ENCODE measurements around the gene PCDHB1. TPM values are rescaled to one million over a fixed set of nuclear protein-coding genes. Genes with fewer than 3 reads are reported as not detected.

PCDHB1 gene
- total and polyA plus RNA-seq, 2 of the 8 experiments (the other 6 are each of a cell fraction or from before 2014, with no cell fraction given) = 0.03 to 0.04 TPM

DNA sequence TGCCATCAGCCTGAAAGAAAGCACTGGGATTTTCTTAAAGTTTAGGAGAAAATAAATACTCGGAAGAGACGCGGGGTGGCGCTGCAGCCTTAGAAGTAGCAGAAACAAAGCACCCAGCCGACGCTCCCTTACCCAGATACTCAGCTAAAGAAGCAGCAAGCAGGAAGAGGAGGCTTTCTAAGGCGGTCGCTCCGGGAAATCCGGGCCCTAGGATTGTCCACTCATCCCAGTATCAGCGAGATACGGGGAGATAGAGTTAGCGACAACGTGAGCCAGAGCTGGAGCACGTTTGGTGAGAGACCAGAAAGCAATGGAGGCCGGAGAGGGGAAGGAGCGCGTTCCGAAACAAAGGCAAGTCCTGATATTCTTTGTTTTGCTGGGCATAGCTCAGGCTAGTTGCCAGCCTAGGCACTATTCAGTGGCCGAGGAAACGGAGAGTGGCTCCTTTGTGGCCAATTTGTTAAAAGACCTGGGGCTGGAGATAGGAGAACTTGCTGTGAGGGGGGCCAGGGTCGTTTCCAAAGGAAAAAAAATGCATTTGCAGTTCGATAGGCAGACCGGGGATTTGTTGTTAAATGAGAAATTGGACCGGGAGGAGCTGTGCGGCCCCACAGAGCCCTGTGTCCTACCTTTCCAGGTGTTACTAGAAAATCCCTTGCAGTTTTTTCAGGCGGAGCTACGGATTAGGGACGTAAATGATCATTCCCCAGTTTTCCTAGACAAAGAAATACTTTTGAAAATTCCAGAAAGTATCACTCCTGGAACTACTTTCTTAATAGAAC lies 43.5 kb downstream of the PCDHB1 start, which contains the start of gene PCDHB2 (continued):
- peak; percentile 88 for TF ChIP-seq POLR2AphosphoS5 (IDR thresholded peaks at IDR 0.05; ENCODE audit: low read depth, low read length)
- peak; percentile 77 to 96 for TF ChIP-seq POLR2A (IDR thresholded peaks at IDR 0.05; ENCODE audit: control extremely low read depth in 1 of 2, low read depth in 2 of 2, low read length in 2 of 2)
- TF ChIP-seq TBP (IDR thresholded peaks at IDR 0.05; ENCODE audit: low read depth, low read length) = peak; percentile 89
- TF ChIP-seq E2F6 (IDR thresholded peaks at IDR 0.05) = peak; percentile 39; the same call in 1 of the 2 replicates
- TF ChIP-seq CHD1 (IDR thresholded peaks at IDR 0.05; ENCODE audit: low read depth, low read length) = no peak; the same call in 1 of the 2 replicates
- TF ChIP-seq SP1 (IDR thresholded peaks at IDR 0.05; ENCODE audit: low read depth, low read length) = no peak
- peak; percentile 63; the same call in 1 of the 2 replicates for TF ChIP-seq YY1 (IDR thresholded peaks at IDR 0.05; ENCODE audit: low read depth, low read length)
- TF ChIP-seq RAD21 (IDR thresholded peaks at IDR 0.05 in 1 of 2, conservative IDR thresholded peaks at IDR 0.05 in 1 of 2; ENCODE audit: low read depth in 2 of 2, low read length in 2 of 2) = peak; percentile 76 to 82
- peak; percentile 69 for TF ChIP-seq ASH2L (IDR thresholded peaks at IDR 0.05; ENCODE audit: low read length)
- TF ChIP-seq SIX5 (IDR thresholded peaks at IDR 0.05; ENCODE audit: low read depth, low read length) = no peak
- TF ChIP-seq HDAC6 (IDR thresholded peaks at IDR 0.05; ENCODE audit: low read depth, low read length) = no peak
- TF ChIP-seq GTF2F1 (IDR thresholded peaks at IDR 0.05; ENCODE audit: borderline replicate concordance, low read depth, low read length) = no peak
- peak; percentile 60 for TF ChIP-seq TAF7 (optimal IDR thresholded peaks at IDR 0.05; ENCODE audit: borderline replicate concordance, low read depth, low read length)
- no peak for TF ChIP-seq ZNF274 (IDR thresholded peaks at IDR 0.05; ENCODE audit: borderline replicate concordance, extremely low read depth, low read length)

All from H1 (cell line).